NB4 (cell line): ENCODE results near the gene LGR4.

Experiments used
- DNase-seq: peaks from one replicate; pipeline ENCODE4 v3.0.0; 2010; ENCODE audit warnings: low read depth
- H3K4me3 ChIP-seq: one replicate; pipeline ENCODE4 v1.5.1; 2011; ENCODE audit warnings: mild to moderate bottlenecking, low read depth, low read length, moderate library complexity
- MYC ChIP-seq: IDR thresholded peaks from 2 replicates; pipeline ENCODE4 v1.6.1; 2011; ENCODE audit warnings: low read depth, low read length
- POLR2A ChIP-seq: IDR thresholded peaks from 2 replicates; pipeline ENCODE4 v1.6.1; 2011; ENCODE audit warnings: mild to moderate bottlenecking; ENCODE audit not compliant: insufficient read length; ENCODE audit errors: extremely low read depth
- TF ChIP-seq, protein P1 (sequence below): IDR thresholded peaks from 2 replicates; pipeline ENCODE4 v1.6.1; 2011; ENCODE audit warnings: low read depth, low read length
- TF ChIP-seq, protein P2 (sequence below): IDR thresholded peaks from one replicate; pipeline ENCODE4 v1.5.1; 2012; ENCODE audit warnings: low read depth, low read length

The LGR4 gene

DNA sequence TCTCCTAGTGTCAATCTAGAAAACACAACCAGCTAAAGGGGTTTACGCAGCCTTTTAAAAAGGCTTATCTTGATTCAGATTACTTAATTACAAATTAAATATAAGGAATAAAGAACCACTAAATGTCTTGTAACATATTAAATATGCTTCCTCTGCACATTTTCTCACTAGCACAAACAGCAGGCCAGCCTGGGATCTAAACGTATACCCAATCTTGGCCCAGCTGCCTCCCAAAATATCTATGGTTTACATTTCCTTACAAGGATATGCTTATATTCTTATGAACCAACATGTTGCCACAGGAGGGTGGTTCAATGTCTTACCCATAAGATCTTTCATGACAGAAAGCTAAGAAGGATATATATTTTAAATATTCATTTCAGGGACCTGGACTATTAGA is 7.7 kb downstream of the LGR4 start:
- H3K4me3 ChIP-seq = no peak overlapping the region
- TF ChIP-seq MYC = no peak
- TF ChIP-seq, protein P1, sequence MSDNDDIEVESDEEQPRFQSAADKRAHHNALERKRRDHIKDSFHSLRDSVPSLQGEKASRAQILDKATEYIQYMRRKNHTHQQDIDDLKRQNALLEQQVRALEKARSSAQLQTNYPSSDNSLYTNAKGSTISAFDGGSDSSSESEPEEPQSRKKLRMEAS = no peak
- TF ChIP-seq, protein P2, sequence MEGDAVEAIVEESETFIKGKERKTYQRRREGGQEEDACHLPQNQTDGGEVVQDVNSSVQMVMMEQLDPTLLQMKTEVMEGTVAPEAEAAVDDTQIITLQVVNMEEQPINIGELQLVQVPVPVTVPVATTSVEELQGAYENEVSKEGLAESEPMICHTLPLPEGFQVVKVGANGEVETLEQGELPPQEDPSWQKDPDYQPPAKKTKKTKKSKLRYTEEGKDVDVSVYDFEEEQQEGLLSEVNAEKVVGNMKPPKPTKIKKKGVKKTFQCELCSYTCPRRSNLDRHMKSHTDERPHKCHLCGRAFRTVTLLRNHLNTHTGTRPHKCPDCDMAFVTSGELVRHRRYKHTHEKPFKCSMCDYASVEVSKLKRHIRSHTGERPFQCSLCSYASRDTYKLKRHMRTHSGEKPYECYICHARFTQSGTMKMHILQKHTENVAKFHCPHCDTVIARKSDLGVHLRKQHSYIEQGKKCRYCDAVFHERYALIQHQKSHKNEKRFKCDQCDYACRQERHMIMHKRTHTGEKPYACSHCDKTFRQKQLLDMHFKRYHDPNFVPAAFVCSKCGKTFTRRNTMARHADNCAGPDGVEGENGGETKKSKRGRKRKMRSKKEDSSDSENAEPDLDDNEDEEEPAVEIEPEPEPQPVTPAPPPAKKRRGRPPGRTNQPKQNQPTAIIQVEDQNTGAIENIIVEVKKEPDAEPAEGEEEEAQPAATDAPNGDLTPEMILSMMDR = no peak
- no peak for TF ChIP-seq POLR2A
- DNase-seq = no peak

DNA sequence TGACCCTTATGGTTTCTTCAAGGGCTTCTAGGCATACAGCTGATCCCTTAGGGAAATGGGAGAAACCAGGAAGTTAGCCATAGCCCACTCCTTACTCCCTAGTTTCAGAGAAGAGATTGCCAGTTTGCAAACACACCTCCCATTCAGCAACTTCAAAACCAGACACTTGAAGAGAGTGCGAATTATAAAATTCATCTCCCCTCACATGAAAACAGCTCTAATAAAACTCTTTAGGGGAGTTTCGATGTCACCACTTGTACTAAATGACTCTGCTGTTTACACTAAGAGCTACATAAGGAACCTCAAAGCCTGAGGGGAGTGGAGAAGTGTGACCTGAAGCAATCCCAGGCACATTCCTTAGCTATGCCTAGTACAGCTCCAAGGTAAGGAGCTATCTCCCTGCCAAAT is 8.3 kb downstream of the LGR4 start:
- peak; percentile 35 for DNase-seq
- no peak overlapping the region for H3K4me3 ChIP-seq
- no peak for TF ChIP-seq MYC

DNA sequence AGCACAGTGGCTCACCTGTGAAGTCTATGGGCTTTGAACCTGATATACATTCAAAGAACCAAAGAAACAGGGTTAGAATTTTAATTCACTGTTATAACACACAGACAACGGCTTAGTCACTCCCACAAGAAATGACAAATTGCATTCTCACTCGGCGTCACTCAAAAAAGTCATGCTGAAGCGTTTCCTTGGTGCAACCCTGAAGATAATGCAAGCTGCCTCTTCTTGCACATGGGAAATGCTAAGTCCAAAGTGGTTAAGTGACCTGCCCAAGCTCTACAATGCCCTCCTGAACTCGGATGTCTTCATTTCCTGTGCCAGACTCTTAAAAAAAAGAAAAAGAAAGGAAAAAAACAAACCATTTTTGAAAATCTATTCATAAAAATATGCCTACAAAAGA is 10.0 kb downstream of the LGR4 start:
- DNase-seq = peak; percentile 30
- TF ChIP-seq, protein P2 = no peak
- no peak for TF ChIP-seq MYC
- H3K4me3 ChIP-seq = no peak overlapping the region

DNA sequence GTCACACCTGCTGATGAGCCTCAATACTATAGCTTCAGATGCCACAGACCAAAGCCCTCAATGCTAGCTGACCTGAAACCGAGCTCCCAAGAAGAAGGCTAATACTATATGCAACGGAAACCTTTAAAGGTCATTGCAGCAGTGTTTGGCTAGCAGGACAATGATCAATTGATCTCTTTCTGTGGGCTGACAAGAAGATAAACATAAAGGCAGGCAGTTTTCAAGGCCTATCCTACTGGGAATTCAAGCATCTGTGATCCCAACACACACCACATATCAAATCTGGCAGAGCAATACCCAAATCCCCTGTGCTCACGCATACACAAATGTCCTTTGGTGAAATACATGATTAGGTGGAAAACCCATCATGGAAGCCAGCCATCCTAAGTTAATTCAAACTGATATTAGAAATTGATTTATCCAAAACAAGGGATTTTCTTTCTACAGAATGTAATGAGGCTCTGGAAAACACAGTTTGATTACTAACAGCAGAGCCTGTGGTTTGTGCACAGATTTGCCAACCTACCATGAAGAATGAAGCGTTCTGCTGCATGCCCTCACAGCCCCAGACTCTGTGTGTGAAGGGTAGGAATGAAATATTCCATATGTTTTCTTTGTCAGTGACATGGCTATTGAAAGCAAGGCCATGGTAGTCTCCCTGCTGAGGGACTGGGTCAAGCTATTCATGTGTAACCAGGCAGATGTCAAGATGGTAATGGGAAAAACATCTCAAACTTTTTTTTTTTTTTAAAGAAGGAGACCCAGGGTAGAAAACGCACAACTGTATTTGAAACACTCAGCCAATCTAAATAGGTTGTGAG is 12.2 kb downstream of the LGR4 start:
- no peak overlapping the region for H3K4me3 ChIP-seq
- no peak for DNase-seq
- TF ChIP-seq MYC = no peak
- TF ChIP-seq, protein P1 = no peak
- TF ChIP-seq, protein P2 = no peak
- no peak for TF ChIP-seq POLR2A

DNA sequence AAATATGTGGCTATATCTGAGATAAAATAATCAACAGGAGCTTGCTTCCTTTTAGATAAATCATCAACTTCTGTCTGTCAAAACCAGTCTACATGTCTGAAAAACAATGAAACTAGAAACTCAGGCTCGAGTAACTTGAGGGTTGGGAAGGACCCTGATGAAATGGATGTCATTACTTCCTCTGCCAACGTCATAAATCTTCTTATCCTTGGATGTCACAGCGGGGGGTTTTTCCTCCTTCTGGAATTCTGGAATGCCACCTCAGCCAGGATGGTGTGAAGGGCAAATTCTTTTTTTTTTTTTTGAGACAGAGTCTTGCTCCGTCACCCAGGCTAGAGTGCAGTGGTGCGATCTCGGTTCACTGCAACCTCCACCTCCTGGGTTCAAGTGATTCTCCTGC is 13.4 kb downstream of the LGR4 start:
- DNase-seq = no peak
- TF ChIP-seq, protein P2 = no peak
- TF ChIP-seq POLR2A (no peak), MYC (no peak)
- TF ChIP-seq, protein P1 = no peak
- no peak overlapping the region for H3K4me3 ChIP-seq

DNA sequence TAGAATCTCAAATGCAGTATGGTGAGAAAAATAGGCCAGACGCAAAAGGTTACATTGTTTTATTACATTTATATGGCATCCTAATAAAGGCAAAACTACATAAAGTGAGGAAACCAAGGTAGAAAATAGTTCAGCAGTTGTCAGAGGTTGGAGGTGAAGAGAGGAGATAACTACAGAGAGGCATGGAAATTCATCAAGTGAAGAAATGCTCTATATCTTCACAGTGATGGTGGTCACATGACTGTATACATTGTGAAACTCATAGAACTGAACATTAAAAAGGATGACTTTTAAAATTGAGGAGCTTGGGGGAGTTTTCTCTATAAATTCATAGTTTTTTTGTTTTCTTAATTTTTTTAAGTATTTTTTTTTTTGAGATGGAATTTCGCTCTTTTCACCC is 14.4 kb downstream of the LGR4 start:
- TF ChIP-seq, protein P1 = no peak
- TF ChIP-seq, protein P2 = no peak
- TF ChIP-seq POLR2A (no peak), MYC (no peak)
- no peak overlapping the region for H3K4me3 ChIP-seq
- DNase-seq = no peak
